Stimulated activated CD8-positive, alpha-beta memory T cell treated with anti-CD3 and anti-CD28 coated beads, Interleukin-7, amount 100 ng/mL, for 24 hours (primary cell): ENCODE measurements around the gene KRTAP10-3.
"Not testable (repeated sequence)": the region's sequence is repeated elsewhere in the genome, so short reads cannot be mapped to it uniquely, and the experiment has no call there.

ENCODE experiments used
- DNase-seq: peaks from one replicate; pipeline ENCODE4 v3.0.0-alpha.2; 2020; ENCODE audit warnings: low read depth

KRTAP10-3 gene

GRCh38 chr21:44590311-44590721 is 31.7 kb upstream of the KRTAP10-3 start:
- DNase-seq: no peak

DNA sequence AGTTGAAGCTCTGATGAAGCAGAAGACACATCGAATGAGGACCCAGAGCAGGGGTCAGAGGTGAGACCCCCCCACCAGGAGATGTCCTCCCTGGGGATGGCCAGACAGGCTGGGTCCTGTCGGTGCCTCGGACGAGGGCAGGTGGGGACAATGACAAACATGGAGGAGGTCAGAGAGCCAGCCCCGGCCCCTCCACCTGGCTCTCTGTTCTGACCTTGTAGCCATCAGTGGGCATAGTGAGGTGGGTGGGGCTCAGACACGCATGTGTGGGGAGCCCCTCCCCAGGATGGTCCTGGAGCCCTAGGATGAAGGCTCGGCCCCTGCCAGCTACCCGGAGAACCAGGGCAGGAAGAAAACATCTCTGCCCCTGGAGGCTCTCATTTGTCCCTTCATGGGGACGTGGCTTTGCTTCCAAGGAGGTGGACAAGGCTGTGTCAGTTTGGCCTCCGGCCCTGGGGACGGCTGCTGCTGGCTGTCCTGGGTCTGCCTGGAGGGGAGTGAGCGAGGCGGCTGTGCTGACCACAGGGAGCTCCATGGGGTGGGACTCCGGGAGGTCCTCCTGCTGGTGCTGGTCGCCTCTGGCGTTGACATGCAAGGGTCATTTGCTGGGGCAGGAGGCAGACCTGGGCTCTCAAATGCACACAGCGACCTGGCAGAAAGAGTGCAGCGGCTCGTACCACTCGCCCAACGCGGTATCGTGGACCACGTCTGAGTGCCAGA is 31.2 kb upstream of the KRTAP10-3 start:
- no peak for DNase-seq

DNA sequence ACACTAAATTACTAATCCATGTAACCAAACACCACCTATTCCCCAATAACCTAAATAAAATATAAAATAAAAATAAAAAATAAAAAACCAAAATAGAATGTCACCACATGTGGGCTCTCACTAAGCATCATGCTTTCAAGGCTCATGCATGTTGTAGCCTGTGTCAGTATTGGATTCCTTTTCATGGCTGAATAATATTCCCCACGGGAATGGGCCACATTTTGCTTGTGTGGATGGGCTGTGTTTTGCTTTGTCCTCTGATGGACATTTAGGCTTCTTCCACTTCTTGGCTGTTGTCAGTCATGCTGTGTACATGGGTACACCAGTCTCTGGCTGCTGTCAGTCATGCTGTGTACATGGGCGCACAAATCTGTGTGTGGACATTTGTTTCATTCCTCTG is 30.5 kb upstream of the KRTAP10-3 start:
- DNase-seq: no peak

GRCh38 chr21:44585892-44586291 is 27.3 kb upstream of the KRTAP10-3 start:
- no peak for DNase-seq

GRCh38 chr21:44583800-44584147 is 25.2 kb upstream of the KRTAP10-3 start:
- DNase-seq: no peak

GRCh38 chr21:44583089-44583799 is 24.6 kb upstream of the KRTAP10-3 start:
- no peak for DNase-seq

- no peak for DNase-seq
Measured at GRCh38 chr21:44582055-44582454, 23.5 kb upstream of the KRTAP10-3 start.

- no peak for DNase-seq
Measured at GRCh38 chr21:44581158-44581557, 22.6 kb upstream of the KRTAP10-3 start.

GRCh38 chr21:44580231-44580821 is 21.7 kb upstream of the KRTAP10-3 start, which contains the start of gene KRTAP10-5:
Gene KRTAP10-5, minus strand, starts transcription at chr21:44580604. Its CDS starts 26 bp downstream, at chr21:44580578.
- DNase-seq: not testable (repeated sequence)

DNA sequence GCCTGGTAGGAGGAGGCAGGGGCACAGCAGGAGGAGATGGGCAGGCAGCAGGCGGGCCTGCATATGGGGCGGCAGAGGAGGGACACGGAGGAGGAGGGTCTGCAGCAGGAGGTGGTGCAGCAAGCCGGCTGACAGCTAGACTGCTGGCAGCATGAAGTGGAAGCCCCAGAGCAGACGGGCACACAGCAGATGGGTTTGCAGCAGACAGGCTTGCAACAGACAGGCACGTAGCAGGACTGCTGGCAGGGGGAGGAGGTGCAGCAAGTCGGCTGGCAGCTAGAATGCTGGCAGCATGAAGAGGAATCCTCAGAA is 21.2 kb upstream of the KRTAP10-3 start:
- DNase-seq: no peak

DNA sequence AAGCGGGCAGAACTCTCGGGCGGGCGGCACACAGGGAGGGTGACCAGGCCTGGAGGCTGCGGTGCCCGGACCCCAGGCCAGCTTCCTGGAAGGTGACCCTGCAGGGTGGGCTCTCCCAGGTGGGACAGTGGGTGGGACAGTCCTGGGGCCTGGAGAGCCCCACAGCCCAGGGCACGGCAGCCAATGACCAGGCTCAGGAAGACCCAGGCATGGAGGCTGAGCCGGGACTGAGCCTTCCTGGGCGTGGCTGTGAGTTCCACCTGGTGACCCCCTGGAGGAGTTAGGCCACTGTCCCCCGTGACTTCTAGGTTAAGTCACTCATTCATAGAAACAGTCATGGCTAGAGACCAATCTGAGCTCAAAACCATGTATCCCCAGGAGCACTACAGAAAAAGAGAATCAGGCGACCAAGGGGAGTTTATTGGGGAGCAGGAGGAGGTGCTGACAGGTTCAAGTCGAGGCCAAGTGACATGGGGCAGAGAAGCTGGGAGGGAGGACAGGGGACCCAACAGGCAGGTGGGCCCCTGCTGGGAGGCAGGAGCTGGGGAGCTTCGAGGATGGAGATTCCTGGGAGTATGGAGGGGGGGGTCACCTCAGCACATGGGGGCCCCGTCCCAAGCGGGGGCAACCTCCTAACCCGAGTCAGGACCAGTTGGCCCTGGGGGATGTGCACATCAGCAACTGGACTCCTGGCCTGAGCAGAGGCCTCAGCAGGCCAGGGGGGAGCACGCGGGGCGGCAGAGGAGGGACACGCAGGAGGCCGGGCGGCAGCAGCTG is 20.6 kb upstream of the KRTAP10-3 start:
- DNase-seq: no peak

DNA sequence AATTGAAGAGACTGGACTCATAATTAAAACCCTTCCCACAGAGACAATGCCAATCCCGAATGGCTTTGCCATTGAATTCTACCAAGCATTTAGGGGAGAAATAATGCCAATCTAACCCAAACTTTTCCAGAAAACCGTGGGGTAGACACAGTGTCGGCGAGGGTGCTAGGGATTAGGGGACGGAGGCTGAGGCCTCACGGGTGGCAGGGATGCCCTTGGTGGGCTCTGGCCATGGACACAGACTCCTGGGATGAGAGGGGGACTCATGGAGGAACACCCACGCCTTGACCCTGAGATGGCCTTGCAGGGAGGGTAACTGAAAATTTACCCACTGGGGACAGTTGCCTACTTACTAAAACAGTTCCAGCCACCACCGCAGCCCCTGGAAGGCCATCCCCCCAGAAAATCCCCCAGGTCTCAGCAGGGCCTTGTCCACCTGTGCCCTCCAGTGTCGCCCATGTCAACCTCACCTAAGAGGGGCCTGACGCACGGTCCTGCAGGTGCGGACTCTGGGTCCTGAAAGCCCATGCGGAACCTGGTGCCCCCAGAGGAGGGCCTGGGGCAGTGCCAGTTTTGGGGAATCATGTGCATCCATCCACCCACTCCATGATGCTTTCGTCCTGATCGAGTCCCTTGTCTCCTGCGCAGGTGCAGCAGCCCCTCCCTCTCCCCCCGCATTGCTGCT is 19.9 kb upstream of the KRTAP10-3 start:
- no peak for DNase-seq

DNA sequence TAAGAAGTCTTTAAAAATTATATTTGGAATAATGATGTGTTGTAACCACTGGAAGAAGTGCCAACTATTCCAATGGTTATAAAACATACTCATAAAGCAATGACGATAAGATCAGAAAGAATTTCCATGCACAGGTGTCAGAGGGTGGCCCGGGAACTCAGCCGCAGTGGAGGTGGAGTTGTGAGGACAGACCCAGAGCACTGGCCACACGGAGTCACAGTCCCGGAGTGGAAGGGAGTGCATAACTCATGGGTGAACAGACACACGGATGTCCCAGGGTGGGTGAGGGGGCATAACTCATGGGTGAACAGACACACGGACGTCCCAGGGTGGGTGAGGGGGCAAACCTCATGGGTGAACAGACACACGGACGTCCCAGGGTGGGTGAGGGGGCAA is 17.4 kb upstream of the KRTAP10-3 start:
- DNase-seq: no peak

DNA sequence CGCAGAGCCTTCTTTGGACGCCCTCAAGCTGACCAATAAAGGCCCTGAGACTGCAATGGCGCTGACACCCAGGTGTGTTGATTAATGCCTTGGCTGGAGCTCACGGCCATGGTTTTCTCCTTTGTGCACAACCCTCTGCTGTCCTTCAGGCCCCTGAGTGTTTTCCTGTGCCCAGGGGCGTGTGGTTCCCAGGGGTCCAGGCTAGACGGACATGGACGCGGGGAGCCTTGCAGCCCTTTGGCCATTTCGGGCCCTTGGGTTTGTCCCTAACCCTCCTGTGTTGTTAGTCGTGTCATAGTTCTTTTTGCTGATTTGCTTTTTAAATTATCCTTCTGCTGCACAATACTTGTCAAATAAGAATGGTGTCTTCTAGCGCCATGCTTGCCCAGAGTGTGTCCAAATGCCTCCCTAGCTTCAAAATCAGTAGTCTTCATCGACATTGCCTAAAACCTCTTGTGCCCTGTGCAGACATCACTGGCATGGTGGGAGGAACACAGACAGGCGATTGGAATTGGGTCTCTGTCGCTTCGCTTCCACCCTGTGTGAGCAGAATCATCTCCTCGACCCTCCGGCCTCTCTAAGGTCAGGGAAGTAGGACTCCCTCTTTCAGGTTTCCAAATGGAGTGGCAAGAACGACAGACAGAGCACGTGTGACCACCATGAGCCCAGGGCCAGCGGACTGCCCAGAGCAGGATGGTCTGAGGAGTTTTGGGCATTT is 16.9 kb upstream of the KRTAP10-3 start:
- DNase-seq: no peak

DNA sequence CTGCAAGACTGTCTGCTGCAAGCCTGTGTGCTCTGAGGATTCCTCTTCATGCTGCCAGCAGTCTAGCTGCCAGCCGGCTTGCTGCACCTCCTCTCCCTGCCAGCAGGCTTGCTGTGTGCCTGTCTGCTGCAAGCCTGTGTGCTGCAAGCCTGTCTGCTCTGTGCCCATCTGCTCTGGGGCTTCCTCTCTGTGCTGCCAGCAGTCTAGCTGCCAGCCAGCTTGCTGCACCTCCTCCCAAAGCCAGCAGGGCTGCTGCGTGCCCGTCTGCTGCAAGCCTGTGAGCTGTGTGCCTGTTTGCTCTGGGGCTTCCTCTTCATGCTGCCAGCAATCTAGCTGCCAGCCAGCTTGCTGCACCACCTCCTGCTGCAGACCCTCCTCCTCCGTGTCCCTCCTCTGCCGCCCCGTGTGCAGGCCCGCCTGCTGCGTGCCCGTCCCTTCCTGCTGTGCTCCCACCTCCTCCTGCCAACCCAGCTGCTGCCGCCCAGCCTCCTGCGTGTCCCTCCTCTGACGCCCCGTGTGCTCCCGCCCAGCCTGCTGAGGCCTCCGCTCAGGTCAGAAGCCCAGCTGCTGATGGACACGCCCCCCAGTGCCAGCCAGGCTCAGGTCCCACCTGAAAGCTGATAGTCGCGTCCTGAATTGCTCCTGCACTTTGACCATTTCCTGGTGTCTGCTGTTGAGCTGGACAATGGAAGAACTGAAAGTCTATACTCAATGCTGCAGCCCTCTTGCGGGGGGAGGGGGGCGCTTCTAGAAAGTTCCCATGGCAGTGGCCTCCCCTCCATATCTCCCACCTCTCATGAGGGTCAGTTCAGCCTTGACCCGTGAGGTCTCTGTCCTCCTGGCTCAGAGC is 16.1 kb upstream of the KRTAP10-3 start:
- no peak for DNase-seq

GRCh38 chr21:44573630-44574456 is 15.2 kb upstream of the KRTAP10-3 start, which contains the start of gene KRTAP10-4:
Gene KRTAP10-4, plus strand, starts transcription at chr21:44573729. Its CDS starts 30 bp downstream, at chr21:44573759.
- not testable (repeated sequence) for DNase-seq

GRCh38 chr21:44572959-44573583 is 14.5 kb upstream of the KRTAP10-3 start:
- DNase-seq: no peak

- DNase-seq: no peak
Measured at GRCh38 chr21:44571844-44572782, 13.5 kb upstream of the KRTAP10-3 start.
